Trophoblast cell (in vitro differentiated cells and primary cell): ENCODE data around the gene LRRC7.
A peak's percentile ranks its signal among the peaks of the same experiment; 100 is the strongest.

Experiments used
- DNase-seq, 2 donors: peaks; one replicate each; pipeline ENCODE4 v3.0.0-alpha.2; 2016
- H2AFZ ChIP-seq: 2 replicates; pipeline ENCODE4 v1.6.1; 2013; ENCODE audit warnings: low read length, moderate library complexity, mild to moderate bottlenecking; ENCODE audit not compliant: insufficient read depth, poor library complexity
- H2AK5ac ChIP-seq: 2 replicates; pipeline ENCODE4 v1.6.1; 2013; ENCODE audit warnings: mild to moderate bottlenecking, low read length
- H2BK120ac ChIP-seq: 2 replicates; pipeline ENCODE4 v1.6.1; 2013; ENCODE audit warnings: low read length, mild to moderate bottlenecking, moderate library complexity; ENCODE audit not compliant: insufficient read depth, poor library complexity
- H2BK12ac ChIP-seq: 2 replicates; pipeline ENCODE4 v1.6.1; 2013; ENCODE audit warnings: mild to moderate bottlenecking, low read length, moderate library complexity
- H2BK5ac ChIP-seq: 2 replicates; pipeline ENCODE4 v1.6.1; 2013; ENCODE audit warnings: low read length, low read depth, moderate library complexity, mild to moderate bottlenecking; ENCODE audit not compliant: poor library complexity
- H3K14ac ChIP-seq: 2 replicates; pipeline ENCODE4 v1.6.1; 2013; ENCODE audit warnings: mild to moderate bottlenecking, low read length
- H3K18ac ChIP-seq: 2 replicates; pipeline ENCODE4 v1.6.1; 2013; ENCODE audit warnings: mild to moderate bottlenecking, low read length
- H3K23ac ChIP-seq: 2 replicates; pipeline ENCODE4 v1.6.1; 2013; ENCODE audit warnings: low read length
- H3K27ac ChIP-seq: 2 replicates; pipeline ENCODE4 v1.5.1; 2013; ENCODE audit warnings: low read depth, mild to moderate bottlenecking, inconsistent platforms, low read length, moderate library complexity
- H3K27me3 ChIP-seq: 2 replicates; pipeline ENCODE4 v1.6.1; 2013; ENCODE audit warnings: inconsistent platforms, mild to moderate bottlenecking, low read length, moderate library complexity; ENCODE audit not compliant: insufficient read depth
- H3K36me3 ChIP-seq, 2 experiments: 1 replicate in 1 of 2; 2 replicates in 1 of 2; pipeline ENCODE4 v1.6.1; 2013; ENCODE audit warnings: low read length in 2 of 2, mild to moderate bottlenecking in 2 of 2, moderate library complexity in 1 of 2; ENCODE audit not compliant: insufficient read depth in 2 of 2, control insufficient read depth in 1 of 2
- H3K4ac ChIP-seq: 2 replicates; pipeline ENCODE4 v1.6.1; 2013; ENCODE audit warnings: low read depth, mild to moderate bottlenecking, low read length, moderate library complexity
- H3K4me1 ChIP-seq, 2 experiments: 1 replicate in 1 of 2; 2 replicates in 1 of 2; pipeline ENCODE4 v1.6.1; 2013; ENCODE audit warnings: low read length in 2 of 2, mild to moderate bottlenecking in 2 of 2, moderate library complexity in 1 of 2; ENCODE audit not compliant: insufficient read depth in 2 of 2, control insufficient read depth in 1 of 2
- H3K4me2 ChIP-seq: 2 replicates; pipeline ENCODE4 v1.6.1; 2013; ENCODE audit warnings: inconsistent platforms, mild to moderate bottlenecking, low read length, moderate library complexity
- H3K4me3 ChIP-seq: 2 replicates; pipeline ENCODE4 v1.5.1; 2013; ENCODE audit warnings: mild to moderate bottlenecking, low read depth, low read length, inconsistent platforms
- H3K79me1 ChIP-seq: one replicate; pipeline ENCODE4 v1.6.1; 2013; ENCODE audit warnings: low read length
- H3K79me2 ChIP-seq: 2 replicates; pipeline ENCODE4 v1.6.1; 2013; ENCODE audit warnings: low read length, mild to moderate bottlenecking; ENCODE audit not compliant: control insufficient read depth, insufficient read depth, poor library complexity
- H3K9ac ChIP-seq: 2 replicates; pipeline ENCODE4 v1.6.1; 2013; ENCODE audit warnings: mild to moderate bottlenecking, low read length
- H3K9me3 ChIP-seq: 2 replicates; pipeline ENCODE4 v1.6.1; 2013; ENCODE audit warnings: low read depth, mild to moderate bottlenecking, control low read depth, inconsistent platforms, low read length; ENCODE audit not compliant: insufficient read depth
- H4K12ac ChIP-seq: 2 replicates; pipeline ENCODE4 v1.6.1; 2013; ENCODE audit warnings: low read depth, mild to moderate bottlenecking, low read length, moderate library complexity
- H4K8ac ChIP-seq: 2 replicates; pipeline ENCODE4 v1.6.1; 2013; ENCODE audit warnings: low read depth, mild to moderate bottlenecking, low read length, moderate library complexity
- H4K91ac ChIP-seq: one replicate; pipeline ENCODE4 v1.6.1; 2013; ENCODE audit warnings: low read depth, mild to moderate bottlenecking, low read length, moderate library complexity
- WGBS: extraction: QIAGEN DNeasy Blood & Tissue Kit; methylation state at CpG from one replicate; pipeline ENCODE4 v1.1.7; 2013; ENCODE audit warnings: missing lambda C conversion rate; ENCODE audit not compliant: insufficient read length, insufficient coverage; ENCODE audit errors: extremely low coverage; 5-methylcytosine and 5-hydroxymethylcytosine counted together

The LRRC7 gene

DNA sequence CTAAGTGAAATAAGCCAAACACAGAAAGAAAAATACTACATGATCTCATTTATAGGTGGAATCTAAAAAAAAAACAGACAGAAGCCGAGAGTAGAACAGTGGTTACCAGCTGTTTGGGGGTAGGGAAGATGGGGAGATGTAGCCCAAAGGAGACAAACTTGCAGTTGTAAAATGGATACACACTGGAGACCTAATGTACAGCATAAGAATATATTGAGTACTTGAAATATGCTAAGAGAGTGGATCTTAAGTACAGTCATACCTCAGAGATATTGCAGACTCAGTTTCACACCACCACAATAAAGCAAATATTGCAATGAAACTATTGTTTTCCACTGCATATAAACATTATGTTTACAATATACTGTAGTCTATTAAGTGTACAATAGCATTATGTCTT lies 320.9 kb downstream of the LRRC7 start:
- no peak overlapping the region for H3K4ac ChIP-seq
- no peak overlapping the region for H4K12ac ChIP-seq
- DNase-seq: no peak
- H3K4me2 ChIP-seq: no peak overlapping the region
- H2BK12ac ChIP-seq: no peak overlapping the region
- H4K91ac ChIP-seq: no peak overlapping the region
- no peaks in the 10 kb centered on the region for H3K36me3 ChIP-seq
- H3K27me3 ChIP-seq: no peaks in the 10 kb centered on the region
- no peak overlapping the region for H3K23ac ChIP-seq
- no peak overlapping the region for H4K8ac ChIP-seq
- no peak overlapping the region for H2BK120ac ChIP-seq
- H3K27ac ChIP-seq: no peak overlapping the region
- H3K9me3 ChIP-seq: peaks cover 2% of the 10 kb centered on the region
- no peaks in the 10 kb centered on the region for H3K79me1 ChIP-seq
- H3K9ac ChIP-seq: no peak overlapping the region
- H2BK5ac ChIP-seq: no peak overlapping the region
- H3K4me1 ChIP-seq: no peaks in the 10 kb centered on the region
- H3K4me3 ChIP-seq: no peak overlapping the region
- no CpG with 5 or more reads among the region's 1 CpG for WGBS
- no peak overlapping the region for H2AK5ac ChIP-seq
- no peak overlapping the region for H3K14ac ChIP-seq
- no peak overlapping the region for H3K18ac ChIP-seq
- no peak overlapping the region for H2AFZ ChIP-seq
- H3K79me2 ChIP-seq: no peaks in the 10 kb centered on the region

DNA sequence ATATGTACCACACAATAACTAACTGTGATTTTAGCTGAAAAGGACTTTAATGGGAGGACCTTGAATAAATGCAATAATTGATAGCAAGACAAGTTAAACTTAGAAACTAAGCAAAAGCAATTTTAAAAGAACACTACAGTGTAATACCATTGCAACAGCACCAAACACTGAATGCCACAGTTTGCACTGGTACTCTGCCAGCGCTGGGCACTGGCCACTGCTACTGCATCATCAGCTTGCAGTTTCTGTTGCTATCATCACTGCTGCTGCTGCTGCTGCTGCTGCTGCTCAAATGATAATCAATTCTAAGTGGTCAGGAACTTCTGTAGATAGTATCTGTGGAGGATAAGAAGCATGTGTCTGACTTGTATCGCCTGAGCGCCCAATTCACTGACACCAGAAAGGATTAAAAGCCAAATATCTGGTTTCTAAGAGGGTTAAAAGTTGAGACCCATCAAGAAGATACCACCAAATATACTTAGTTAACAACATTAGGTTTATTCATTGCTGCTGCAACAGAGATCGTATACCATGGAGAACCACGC lies 330.8 kb downstream of the LRRC7 start:
- no peak for DNase-seq
- no peak overlapping the region for H3K9ac ChIP-seq
- no peak overlapping the region for H2AK5ac ChIP-seq
- no peak overlapping the region for H3K4me2 ChIP-seq
- H3K4me1 ChIP-seq: no peaks in the 10 kb centered on the region
- H2BK5ac ChIP-seq: no peak overlapping the region
- H3K9me3 ChIP-seq: no peaks in the 10 kb centered on the region
- no peak overlapping the region for H2AFZ ChIP-seq
- no peak overlapping the region for H3K14ac ChIP-seq
- no peak overlapping the region for H3K23ac ChIP-seq
- H3K27me3 ChIP-seq: no peaks in the 10 kb centered on the region
- H3K27ac ChIP-seq: no peak overlapping the region
- no peaks in the 10 kb centered on the region for H3K36me3 ChIP-seq
- no peak overlapping the region for H3K18ac ChIP-seq
- H3K4me3 ChIP-seq: no peak overlapping the region
- H2BK12ac ChIP-seq: no peak overlapping the region
- no peak overlapping the region for H2BK120ac ChIP-seq
- H3K4ac ChIP-seq: no peak overlapping the region
- no peaks in the 10 kb centered on the region for H3K79me2 ChIP-seq
- H4K12ac ChIP-seq: no peak overlapping the region
- H3K79me1 ChIP-seq: no peaks in the 10 kb centered on the region
- WGBS: no CpG with 5 or more reads among the region's 5 CpGs
- H4K91ac ChIP-seq: no peak overlapping the region
- no peak overlapping the region for H4K8ac ChIP-seq

GRCh38 chr1:69911301-69911801 lies 343.6 kb downstream of the LRRC7 start:
- H2AK5ac ChIP-seq: no peak overlapping the region
- H3K9ac ChIP-seq: no peak overlapping the region
- no peak overlapping the region for H4K8ac ChIP-seq
- no peaks in the 10 kb centered on the region for H3K36me3 ChIP-seq
- H3K4me3 ChIP-seq: no peak overlapping the region
- no peak overlapping the region for H3K23ac ChIP-seq
- H3K4me2 ChIP-seq: no peak overlapping the region
- no peaks in the 10 kb centered on the region for H3K79me1 ChIP-seq
- no peak overlapping the region for H3K18ac ChIP-seq
- no peaks in the 10 kb centered on the region for H3K27me3 ChIP-seq
- H2BK12ac ChIP-seq: no peak overlapping the region
- H3K27ac ChIP-seq: no peak overlapping the region
- H4K91ac ChIP-seq: no peak overlapping the region
- peak; percentile 22 to 46 for DNase-seq
- H2BK5ac ChIP-seq: no peak overlapping the region
- H4K12ac ChIP-seq: no peak overlapping the region
- H3K4ac ChIP-seq: no peak overlapping the region
- H3K9me3 ChIP-seq: no peaks in the 10 kb centered on the region
- H2AFZ ChIP-seq: no peak overlapping the region
- no peaks in the 10 kb centered on the region for H3K79me2 ChIP-seq
- no peaks in the 10 kb centered on the region for H3K4me1 ChIP-seq
- H2BK120ac ChIP-seq: no peak overlapping the region
- no CpG with 5 or more reads among the region's 1 CpG for WGBS
- H3K14ac ChIP-seq: no peak overlapping the region

DNA sequence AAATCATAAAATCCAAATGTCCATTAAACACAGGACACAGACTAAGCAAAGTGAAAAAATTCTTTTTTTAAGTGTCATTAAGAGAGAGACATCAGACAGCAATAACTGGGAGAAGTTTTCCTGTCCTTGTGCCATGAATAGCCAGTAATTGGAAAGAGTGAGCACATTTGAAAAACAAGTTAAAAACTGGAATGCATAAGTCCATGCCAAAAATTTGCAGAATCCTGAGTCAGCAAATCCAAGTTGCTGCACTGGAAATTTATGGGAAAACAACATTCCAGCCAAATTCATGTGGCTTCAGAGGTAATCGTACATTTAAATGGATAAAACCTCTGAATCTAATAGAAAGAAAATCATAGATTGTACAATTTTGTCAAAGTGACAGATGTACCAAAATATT lies 346.3 kb downstream of the LRRC7 start:
- DNase-seq: peak in 1 of 2 donors; percentile 26
- Histone ChIP-seq H2BK5ac (no peak overlapping the region), H4K12ac (no peak overlapping the region), H4K8ac (no peak overlapping the region), H3K4me1 (no peaks in the 10 kb centered on the region), H2BK120ac (no peak overlapping the region), H3K4me2 (no peak overlapping the region), H2BK12ac (no peak overlapping the region), H3K36me3 (no peaks in the 10 kb centered on the region), H2AK5ac (no peak overlapping the region), H3K79me2 (no peaks in the 10 kb centered on the region), H3K4ac (no peak overlapping the region), H3K14ac (no peak overlapping the region), H3K9me3 (no peaks in the 10 kb centered on the region), H3K18ac (no peak overlapping the region), H3K9ac (no peak overlapping the region), H4K91ac (no peak overlapping the region), H3K27me3 (no peaks in the 10 kb centered on the region), H3K23ac (no peak overlapping the region), H2AFZ (no peak overlapping the region), H3K79me1 (no peaks in the 10 kb centered on the region), H3K4me3 (no peak overlapping the region), H3K27ac (no peak overlapping the region)
- no CpG with 5 or more reads among the region's 1 CpG for WGBS
